ENCODE results near the gene NUDT11.
"Not testable (repeated sequence)": the region's sequence is repeated elsewhere in the genome, so short reads cannot be mapped to it uniquely, and the experiment has no call there.

The NUDT11 gene

DNA sequence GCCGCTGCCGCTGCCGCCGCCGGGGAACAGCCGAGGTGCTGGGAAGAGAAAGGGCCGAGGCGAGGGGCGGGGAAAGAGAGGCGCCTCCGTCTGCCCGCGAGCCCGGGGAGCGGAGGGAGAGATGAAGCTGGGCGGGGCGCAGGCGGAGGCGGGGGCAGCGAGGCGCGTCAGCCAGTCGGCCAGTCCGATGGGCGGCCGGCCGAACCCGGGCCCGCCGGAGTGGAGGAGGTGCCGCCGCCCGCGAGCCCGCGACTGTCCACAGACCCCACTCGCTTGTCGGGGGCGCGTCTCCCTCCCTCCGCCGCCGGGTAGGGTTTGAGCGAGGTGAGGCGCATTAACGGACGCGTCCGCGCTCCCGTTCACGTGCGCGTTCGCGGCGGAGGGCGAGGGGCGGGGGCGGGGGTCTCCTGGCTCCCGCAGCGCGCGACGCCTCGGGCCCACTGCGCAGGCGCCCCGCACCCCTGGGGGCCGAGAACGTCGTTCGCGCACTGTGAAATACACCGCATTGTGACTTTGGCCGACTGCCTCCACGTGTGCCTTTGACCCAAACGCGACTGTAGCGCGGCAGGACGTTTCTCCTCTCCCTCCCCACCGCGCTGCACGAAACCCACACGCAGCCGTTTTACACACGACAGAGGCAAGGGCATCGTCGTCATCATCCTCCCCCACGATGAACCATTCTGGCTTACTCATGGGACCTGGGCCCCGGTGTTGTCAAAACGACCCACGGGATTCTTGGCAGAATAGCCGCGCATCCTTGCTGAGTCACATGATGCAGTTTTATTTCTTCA, at the start of gene NUDT11:
TSS of gene NUDT11 (minus strand) at position 92 of the 791 bp plus-strand sequence. CDS start 148 bp downstream, outside the sequence.
- DNase-seq (ENCODE audit: low read depth), result peak; percentile 41

DNA sequence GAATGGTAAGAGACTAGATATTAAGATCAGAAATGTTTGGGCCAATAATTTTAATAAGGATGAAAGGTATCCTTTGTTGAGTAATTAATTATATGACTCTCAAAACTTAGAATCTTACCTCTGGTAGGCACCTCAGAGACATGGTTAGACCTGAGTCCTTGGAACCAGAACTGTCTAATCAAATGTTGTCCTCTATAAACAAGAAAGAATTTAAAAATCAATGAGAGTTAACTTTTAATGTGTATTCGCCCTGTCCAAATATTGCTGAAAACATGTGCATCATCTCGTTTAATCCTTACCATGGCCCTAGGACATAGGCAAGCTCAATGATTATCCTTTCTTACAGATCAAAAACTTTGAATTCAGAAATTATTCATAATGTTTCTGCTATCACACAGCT, 24.0 kb upstream of the NUDT11 start:
- DNase-seq (ENCODE audit: low read depth), result no peak

DNA sequence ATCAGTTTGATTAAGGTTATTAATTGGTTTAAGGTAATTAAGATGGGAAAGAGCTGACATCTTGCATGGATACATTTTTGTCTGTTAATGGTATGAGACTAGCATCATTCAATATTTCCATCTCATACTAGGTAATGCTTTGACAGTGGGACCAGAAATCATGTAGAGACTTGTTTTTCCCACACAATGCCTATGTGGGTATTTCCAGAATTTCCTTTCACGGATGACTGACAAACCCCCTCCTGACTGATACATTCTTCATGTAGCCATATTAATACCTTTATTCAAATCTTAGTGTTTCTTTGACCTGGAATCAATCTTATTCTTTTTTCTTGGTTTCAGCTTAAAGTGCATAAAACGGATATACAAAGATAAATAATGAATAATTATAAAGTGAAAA, 22.7 kb upstream of the NUDT11 start:
- DNase-seq (ENCODE audit: low read depth), result not testable (repeated sequence)

DNA sequence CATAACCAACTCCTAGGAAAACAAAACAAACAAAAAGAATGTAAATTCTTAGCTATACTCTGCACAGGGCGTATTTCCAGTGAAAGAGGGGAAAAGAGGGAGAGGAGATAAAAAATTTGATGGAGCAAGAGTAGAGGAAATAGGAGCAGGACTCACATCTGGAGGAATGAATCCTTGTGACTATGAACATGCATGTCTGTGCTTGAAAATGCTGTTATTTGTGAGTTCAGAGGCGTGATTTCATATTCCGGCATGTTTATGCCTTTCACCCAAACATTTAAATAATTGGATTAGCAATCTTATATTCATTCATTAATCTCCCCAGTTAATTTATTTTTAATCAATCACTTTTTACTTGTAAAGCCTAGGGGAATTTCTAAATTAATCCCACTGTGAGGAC, 11.2 kb upstream of the NUDT11 start:
- no peak for DNase-seq (ENCODE audit: low read depth)

DNA sequence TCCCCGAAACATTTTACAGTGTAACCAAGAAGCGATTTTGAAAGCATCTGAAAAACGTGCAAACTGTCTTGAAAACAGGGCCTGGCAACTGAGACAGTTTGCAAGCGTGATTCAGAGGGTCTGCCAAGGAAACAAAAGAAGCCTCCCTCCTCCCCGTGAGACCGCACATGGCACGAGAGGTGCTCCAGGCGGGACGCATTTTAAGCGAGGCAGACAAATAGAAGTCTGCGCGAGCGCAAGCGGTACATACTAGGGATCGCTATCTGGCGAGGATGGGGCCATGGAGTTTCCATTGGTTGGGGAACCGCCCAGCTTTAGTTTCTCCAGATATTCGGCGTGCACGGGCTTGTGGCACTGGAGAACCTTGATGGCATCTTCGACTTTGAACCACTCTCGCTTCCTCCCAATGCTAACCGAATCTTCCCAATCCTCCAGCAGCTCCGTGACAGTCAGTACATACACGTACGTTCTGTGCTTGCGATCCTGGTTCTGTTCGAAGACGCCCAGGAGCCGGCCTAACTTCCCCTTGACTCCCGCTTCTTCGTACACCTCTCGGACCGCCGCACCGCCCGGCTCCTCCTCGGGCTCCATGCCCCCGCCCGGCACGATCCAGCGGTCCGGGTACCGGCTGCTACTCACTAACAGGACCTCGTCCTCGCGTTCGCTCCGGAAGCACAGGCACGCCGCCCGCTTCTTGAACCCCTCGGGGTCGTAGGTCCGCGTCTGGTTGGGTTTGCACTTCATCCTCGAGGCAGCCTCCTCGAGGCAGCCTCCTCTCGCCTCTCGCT, 497 bp downstream of the NUDT11 start:
- DNase-seq (ENCODE audit: low read depth), result not testable (repeated sequence)

DNA sequence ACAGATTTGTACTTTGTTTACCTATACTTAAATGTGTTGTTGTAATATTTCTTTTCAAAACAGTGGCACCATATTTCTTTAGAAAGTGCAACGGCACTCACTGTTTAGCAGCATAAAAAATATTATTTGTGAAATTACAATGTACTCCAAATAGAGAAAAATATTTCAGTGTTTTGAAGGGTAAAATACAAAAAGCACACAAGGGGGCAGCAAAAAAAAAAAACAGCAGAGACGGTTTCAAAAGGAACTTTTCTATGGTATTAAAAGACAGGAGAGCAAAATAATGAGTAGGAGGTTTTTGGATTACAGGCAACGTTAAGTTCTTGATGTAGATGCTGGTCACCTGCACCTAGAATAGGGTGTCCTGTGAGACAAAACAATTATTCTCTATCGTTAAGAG, 2.0 kb downstream of the NUDT11 start:
- no peak for DNase-seq (ENCODE audit: low read depth)

DNA sequence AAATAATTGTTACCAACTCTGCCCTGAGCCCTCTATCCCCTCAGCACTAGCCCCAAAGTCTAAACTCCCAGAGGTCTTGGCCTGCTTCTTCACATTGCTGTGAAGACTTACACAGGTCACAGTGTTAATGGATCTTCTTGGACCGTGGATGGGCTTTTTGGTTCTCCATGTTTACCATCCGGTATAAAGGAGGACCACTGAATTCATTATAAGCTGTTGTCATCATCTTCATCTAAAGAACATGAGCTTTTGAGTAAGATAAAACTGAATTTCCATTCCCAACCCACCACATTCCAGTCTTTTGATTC, 8.5 kb downstream of the NUDT11 start:
- DNase-seq (ENCODE audit: low read depth), result no peak

DNA sequence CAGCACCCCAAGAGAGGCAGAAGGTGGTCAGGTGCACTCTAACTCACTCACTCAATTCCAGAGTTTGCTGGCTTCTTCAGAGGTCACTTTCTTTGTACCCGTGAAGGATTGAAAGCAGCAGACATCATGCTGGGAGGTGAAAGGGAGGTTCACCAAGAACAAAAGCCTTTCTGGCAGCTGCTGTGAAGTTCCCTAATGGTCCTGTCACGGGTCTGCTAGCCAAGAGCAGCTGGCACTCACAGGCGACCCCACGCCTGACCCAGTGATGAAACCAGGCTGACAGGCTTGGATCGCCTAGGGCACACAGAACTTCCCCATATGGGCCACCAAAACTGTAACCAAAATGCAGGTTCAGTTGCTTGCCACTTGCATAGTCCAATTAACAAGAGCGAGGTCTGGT, 11.8 kb downstream of the NUDT11 start:
- DNase-seq (ENCODE audit: low read depth), result no peak

DNA sequence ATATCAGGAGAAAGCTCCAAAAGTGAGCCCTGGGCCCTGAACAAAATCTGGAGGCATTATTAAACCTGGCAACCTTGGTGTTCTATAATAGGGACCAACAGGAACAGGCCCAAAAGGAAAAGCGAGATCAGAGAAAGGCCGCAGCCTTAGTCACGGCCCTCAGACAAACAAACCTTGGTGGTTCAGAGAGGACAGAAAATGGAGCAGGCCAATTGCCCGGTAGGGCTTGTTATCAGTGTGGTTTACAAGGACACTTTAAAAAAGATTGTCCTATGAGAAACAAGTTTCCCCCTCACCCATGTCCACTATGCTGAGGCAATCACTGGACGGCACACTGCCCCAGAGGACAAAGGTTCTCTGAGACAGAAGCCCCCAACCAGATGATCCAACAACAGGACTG, 14.0 kb downstream of the NUDT11 start:
- DNase-seq (ENCODE audit: low read depth), result not testable (repeated sequence)

DNA sequence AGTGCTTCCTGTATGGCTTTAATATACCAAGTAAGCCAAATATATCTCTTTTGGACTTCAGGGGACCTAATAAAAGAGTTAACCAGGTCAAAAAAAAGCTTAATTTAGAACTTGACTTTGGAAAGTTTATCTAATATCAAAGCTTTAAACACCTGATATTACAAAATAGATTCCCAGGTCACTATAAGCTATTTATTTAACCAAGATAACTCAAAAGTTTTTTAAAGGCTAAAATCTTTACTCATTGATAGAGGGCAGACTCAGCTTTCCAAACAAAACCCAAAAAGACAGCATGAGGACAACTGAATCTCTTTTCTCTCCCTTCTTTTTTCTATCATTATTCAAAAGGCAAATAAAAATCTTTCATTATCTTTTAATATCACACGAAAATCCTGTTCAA, 19.5 kb downstream of the NUDT11 start:
- no peak for DNase-seq (ENCODE audit: low read depth)

DNA sequence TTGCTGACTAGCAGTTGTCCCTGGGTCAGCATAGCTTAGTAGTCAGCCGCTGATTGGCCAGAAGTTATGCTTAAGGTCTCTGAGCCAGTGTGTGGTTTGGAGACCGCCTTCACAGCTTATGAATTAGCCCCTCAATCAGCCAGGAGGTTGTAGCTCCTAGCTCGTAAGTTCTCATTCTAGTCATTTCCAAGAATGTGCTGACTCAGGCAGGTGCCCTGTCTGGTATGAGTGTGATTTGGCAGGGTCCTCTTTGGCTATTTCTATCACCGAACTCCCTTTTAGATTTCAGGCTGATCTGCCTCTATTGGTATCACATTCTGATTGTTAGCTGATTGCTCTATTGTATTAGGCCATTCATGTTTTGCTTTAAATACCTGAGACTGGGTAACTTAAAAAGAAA, 33.1 kb downstream of the NUDT11 start:
- DNase-seq (ENCODE audit: low read depth), result no peak

DNA sequence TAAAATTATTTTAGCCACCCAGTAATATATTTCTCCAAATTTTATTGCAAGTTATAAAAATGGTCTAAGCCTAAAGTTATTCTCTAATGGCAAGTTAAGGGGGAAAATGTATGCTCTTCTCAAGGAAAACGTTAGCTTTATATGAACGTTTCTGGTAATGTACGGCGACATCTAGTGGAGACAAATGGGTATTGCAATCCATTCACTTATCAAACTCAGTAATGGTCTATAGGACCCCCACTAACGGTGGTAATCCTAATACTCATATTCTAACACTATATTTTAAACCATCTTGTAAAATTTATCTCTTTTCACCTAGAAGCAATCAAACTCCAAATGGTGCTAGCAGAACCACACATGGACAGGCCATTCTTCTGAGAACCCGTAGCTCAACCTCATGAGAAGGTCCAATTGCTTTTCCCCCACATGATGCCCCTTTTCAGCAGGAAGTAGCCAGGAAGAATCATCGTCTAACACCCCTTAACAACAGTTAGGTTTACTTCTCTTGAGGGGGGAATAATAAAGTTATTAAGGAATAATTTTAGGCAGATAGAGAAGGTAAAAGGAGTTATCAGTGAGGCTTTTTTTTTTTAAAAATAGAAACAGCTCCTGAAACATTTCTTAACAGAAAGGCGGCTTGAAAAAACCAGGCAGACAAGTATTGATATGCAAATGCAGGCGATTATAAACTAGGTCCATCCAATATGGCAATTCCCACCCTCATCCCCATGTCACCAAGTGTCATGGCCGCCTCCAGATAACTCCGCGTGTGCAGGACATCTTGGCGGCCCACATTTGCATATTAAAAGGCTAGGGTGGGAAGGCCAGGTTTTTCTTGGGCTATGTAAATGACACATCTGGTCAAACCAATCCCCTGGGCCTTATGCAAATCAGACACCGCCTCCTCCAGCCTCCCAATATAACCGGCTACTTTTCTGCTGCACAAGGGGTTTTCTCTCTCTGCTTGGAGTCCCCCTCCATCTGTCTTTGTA, 35.0 kb downstream of the NUDT11 start:
- no peak for DNase-seq (ENCODE audit: low read depth)

DNA sequence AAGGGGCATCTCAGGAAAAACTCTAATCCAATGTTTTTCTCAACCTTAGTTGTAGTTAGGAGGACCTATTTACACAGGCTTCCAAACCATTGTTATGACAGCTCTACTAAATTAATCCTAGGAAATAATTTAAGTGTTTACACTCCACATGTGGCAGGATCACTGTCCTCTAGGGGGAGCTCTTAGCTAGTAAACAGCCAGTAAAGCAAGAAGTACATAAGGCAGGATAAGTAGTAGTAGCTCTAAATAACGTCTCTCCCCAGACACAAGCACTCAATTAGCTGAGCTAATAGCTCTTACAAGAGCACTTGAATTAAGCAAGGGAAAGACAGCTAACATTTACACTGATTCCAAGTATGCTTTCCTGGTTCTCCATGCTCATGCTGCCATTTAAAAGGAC, 37.3 kb downstream of the NUDT11 start:
- no peak for DNase-seq (ENCODE audit: low read depth)

DNA sequence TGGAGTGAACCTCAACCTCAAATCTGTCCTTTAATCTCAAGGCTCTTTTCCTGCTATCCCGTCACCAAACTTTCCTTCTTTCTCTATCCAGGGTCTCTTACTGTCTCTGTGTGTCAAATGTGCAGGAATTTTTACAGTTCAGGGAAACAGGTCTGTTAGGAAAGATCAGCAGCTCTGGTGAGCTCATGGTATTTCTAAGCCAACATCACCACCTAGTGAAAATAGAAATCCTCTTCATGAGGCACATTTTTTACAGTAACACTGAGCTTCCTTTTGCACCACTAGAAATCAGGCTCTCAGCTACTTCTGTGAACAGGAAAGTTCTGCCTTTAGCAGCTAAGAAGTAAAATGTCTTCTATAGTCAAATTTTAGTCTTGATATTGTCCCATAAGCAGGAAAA, 39.6 kb downstream of the NUDT11 start:
- no peak for DNase-seq (ENCODE audit: low read depth)

DNA sequence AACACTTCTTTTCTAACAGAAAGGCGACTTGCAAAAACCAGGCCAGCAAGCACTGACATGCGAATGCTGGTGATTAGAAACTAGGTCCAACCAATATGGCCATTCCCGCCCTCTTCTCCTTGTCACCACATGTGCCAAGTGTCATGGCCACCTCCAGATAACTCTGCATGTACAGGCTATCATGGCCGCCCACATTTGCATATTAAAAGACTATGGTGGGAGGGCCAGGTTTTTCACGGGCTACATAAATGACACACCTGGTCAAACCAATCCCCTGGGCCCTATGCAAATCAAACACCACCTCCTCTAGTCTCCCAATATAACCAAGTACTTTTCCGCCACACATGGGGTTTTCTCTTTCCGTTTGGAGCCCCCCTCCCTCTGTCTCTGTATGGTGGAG, 40.1 kb downstream of the NUDT11 start:
- DNase-seq (ENCODE audit: low read depth), result no peak

DNA sequence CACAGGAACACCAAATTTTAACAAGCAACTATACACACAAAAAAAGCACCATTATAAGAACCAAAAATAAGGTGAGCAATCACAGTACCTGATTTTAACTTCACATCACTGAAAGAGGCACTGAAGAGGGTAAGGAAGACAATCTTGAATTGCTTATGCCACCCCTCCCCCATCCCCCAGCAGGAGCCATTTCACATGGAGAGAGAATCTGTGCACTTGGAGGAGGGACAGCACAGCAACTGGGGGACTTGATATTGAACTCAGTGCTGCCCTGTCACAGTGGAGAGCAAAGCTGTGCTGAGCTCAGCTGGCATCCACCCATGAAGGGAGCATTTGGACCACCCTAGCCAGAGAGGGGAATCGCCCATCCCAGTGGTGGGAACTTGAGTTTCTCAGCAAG, 56.0 kb downstream of the NUDT11 start:
- no peak for DNase-seq (ENCODE audit: low read depth)

All from stimulated activated CD4-positive, alpha-beta T cell treated with anti-CD3 and anti-CD28 coated beads, Interleukin-2, amount 100 ng/mL, for 4 hours (primary cell).